B cell (primary cell): ENCODE results near the gene EEF1A2. TPM values are rescaled to one million over a fixed set of nuclear protein-coding genes. Genes with fewer than 3 reads are reported as not detected.

ENCODE experiments used
- ATAC-seq: fragments of 200-7000 bp; cut with Tn5 transposase; one replicate; pipeline ENCODE4 v1.10.0; 2021; ENCODE audit warnings: low read depth, mild to moderate bottlenecking, moderate number of reproducible peaks, moderate library complexity
- CTCF ChIA-PET: fragments of 350-600 bp; sonication (Branson Sonifier 250); formaldehyde crosslinking; loops from one replicate; lab custom pipeline; 2021; ENCODE audit warnings: antibody characterized with exemption, inconsistent platforms; lab: Charles Lee
- POLR2A ChIA-PET: fragments of 350-600 bp; sonication (Branson Sonifier 250); formaldehyde crosslinking; loops from one replicate; lab custom pipeline; 2021; ENCODE audit warnings: antibody characterized with exemption; lab: Charles Lee
- DNase-seq: peaks from one replicate; pipeline ENCODE4 v3.0.0; 2013
- H2AFZ ChIP-seq: 2 replicates; pipeline ENCODE4 v1.6.1; 2012; ENCODE audit warnings: mild to moderate bottlenecking, low read depth, low read length; ENCODE audit not compliant: insufficient read depth, poor library complexity, severe bottlenecking
- H3K27ac ChIP-seq, 2 donors: 1 replicate in 1 of 2; 2 replicates in 1 of 2; pipeline ENCODE4 v1.5.1; 2012 to 2013; ENCODE audit warnings: low read length in 2 of 2, mild to moderate bottlenecking in 2 of 2, moderate library complexity in 1 of 2
- H3K27me3 ChIP-seq, 4 experiments: fragments of 200-600 bp in 1 of 4; sonication (generic) in 1 of 4; replicated peaks in 1 of 4; 1 replicate in 2 of 4; 2 replicates in 2 of 4; pipeline versions ENCODE4 v1.6.1 to v1.7.0; 2013 to 2016; ENCODE audit warnings: low read length in 3 of 4, mild to moderate bottlenecking in 2 of 4, mixed read lengths in 1 of 4, moderate library complexity in 1 of 4; ENCODE audit not compliant: insufficient read depth in 4 of 4, control insufficient read depth in 3 of 4; ENCODE audit errors: control extremely low read depth in 1 of 4
- H3K36me3 ChIP-seq, 2 experiments: replicated peaks in 1 of 2; 1 replicate in 1 of 2; 2 replicates in 1 of 2; pipeline versions ENCODE4 v1.6.1 to v1.7.1; 2013; ENCODE audit warnings: low read length in 1 of 2; ENCODE audit not compliant: insufficient read depth in 2 of 2, control insufficient read depth in 1 of 2; ENCODE audit errors: control extremely low read depth in 1 of 2, extremely low read depth in 1 of 2
- H3K4me1 ChIP-seq, 2 donors: fragments of 200-600 bp in 1 of 2; sonication (generic) in 1 of 2; 1 replicate in 1 of 2; 2 replicates in 1 of 2; pipeline versions ENCODE4 v1.5.1 to v1.6.1; 2013 to 2017; ENCODE audit warnings: low read length in 2 of 2; ENCODE audit not compliant: control insufficient read depth in 2 of 2, insufficient read depth in 2 of 2
- H3K4me2 ChIP-seq: replicated peaks from 2 replicates; pipeline ENCODE3; 2012; ENCODE audit warnings: mild to moderate bottlenecking, low read depth, low read length; ENCODE audit not compliant: poor library complexity, severe bottlenecking
- H3K4me3 ChIP-seq, 5 experiments: fragments of 200-600 bp in 1 of 5; sonication (generic) in 1 of 5; 1 replicate in 3 of 5; 2 replicates in 2 of 5; pipeline versions ENCODE4 v1.5.1 to v1.7.0; 2011 to 2016; ENCODE audit warnings: low read length in 4 of 5, mild to moderate bottlenecking in 4 of 5, low read depth in 2 of 5, control low read depth in 1 of 5, moderate library complexity in 1 of 5; ENCODE audit not compliant: insufficient read depth in 1 of 5; ENCODE audit errors: control extremely low read depth in 1 of 5, extremely low read depth in 1 of 5
- H3K79me2 ChIP-seq: fragments of 200-600 bp; sonication (generic); one replicate; pipeline ENCODE4 v1.6.0; 2016; ENCODE audit warnings: low read length; ENCODE audit not compliant: control insufficient read depth, insufficient read depth
- H3K9ac ChIP-seq: fragments of 200-600 bp; sonication (generic); 2 replicates; pipeline ENCODE4 v1.6.1; 2017; ENCODE audit warnings: mild to moderate bottlenecking, low read length, moderate library complexity
- H3K9me3 ChIP-seq, 3 donors: one replicate each; pipeline versions ENCODE4 v1.6.1 to v1.7.1; 2013; ENCODE audit warnings: low read length in 2 of 3; ENCODE audit not compliant: control insufficient read depth in 2 of 3, insufficient read depth in 1 of 3; ENCODE audit errors: control extremely low read depth in 1 of 3
- H4K20me1 ChIP-seq: 2 replicates; pipeline ENCODE4 v1.6.0; 2012; ENCODE audit warnings: mild to moderate bottlenecking, low read length; ENCODE audit not compliant: insufficient read depth, control insufficient read depth, poor library complexity, severe bottlenecking
- H3K27ac Mint-ChIP-seq: one replicate; pipeline ENCODE4 v1.8.0; 2021; ENCODE audit warnings: mixed read lengths
- H3K27me3 Mint-ChIP-seq: one replicate; pipeline ENCODE4 v1.8.0; 2021; ENCODE audit warnings: mixed read lengths
- H3K4me1 Mint-ChIP-seq: one replicate; pipeline ENCODE4 v1.8.0; 2021; ENCODE audit warnings: mixed read lengths
- H3K4me3 Mint-ChIP-seq: one replicate; pipeline ENCODE4 v1.8.0; 2021; ENCODE audit warnings: mixed read lengths
- H3K9me3 Mint-ChIP-seq: one replicate; pipeline ENCODE4 v1.8.0; 2022; ENCODE audit warnings: mixed read lengths; ENCODE audit not compliant: insufficient read depth
- EZH2 ChIP-seq: IDR thresholded peaks from 2 replicates; pipeline ENCODE4 v1.6.1; 2012; ENCODE audit warnings: borderline replicate concordance, low read depth, mild to moderate bottlenecking, moderate library complexity, low read length; ENCODE audit not compliant: insufficient read depth, poor library complexity, severe bottlenecking
- WGBS: methylation state at CpG from one replicate; pipeline ENCODE4 v1.1.5; 2013; ENCODE audit warnings: missing lambda C conversion rate; ENCODE audit not compliant: insufficient coverage; 5-methylcytosine and 5-hydroxymethylcytosine counted together
- intact Hi-C: fragments of 100-400 bp; cut with micrococcal nuclease; formaldehyde crosslinking; loops from one replicate; pipeline ENCODE4 v1.10.0; 2022
- polyA plus RNA-seq: library from polyadenylated mRNA; depleted of rRNA; stranded (reverse); fragments of >200 nt; gene quantifications from 2 replicates; pipeline ENCODE4 v1.2.3, GENCODE V29; 2012
- total RNA-seq, 2 donors: library from RNA; stranded (reverse); fragments of 120-200 nt in 1 of 2; gene quantifications; 1 replicate in 1 of 2; 2 replicates in 1 of 2; pipeline versions ENCODE4 v1.2.3 to v1.2.4, GENCODE V29; 2013 to 2022
- TF ChIP-seq, protein P1 (sequence below): fragments of 200-600 bp; IDR thresholded peaks from one replicate; pipeline ENCODE4 v1.8.0; 2022; ENCODE audit warnings: antibody characterized with exemption, mild to moderate bottlenecking

The EEF1A2 gene
- total and polyA plus RNA-seq, 2 donors (not counting 1 experiment from before 2014, with no cell fraction given): 2.2 to 2.9 TPM

DNA sequence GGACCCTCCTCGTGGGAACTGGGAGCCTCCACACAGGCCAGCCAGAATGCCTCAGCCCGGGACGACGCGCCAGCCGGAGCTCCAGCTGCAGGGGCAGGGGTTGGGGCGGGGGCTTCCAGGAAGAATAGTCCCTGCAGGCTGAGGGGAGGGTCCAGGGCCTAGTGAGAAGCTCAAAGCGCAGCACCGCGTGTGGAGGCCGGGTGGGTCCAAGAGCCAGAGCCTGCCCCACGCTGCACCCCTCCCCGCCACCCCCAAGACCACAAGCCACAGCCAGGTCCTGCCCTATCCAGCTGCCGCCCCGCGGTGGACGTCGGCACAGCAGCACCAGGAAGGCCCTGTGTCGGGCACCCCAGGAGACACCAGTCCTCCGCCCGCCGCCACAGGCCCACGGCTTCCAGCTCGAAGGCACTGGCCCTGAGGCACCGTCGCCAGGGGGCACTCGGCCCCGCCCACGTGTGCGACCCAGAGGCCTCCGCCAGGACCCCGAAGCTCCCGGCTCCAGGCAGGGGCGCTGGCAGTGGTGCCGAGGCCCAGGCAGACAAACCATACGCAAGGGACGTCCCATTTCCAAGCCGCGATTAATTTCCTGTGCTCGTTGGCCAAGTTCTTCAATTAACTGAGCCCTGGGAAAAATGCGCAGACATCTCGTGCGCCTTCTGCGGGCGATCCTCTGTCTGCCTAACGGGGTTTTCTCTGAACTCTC is 45.9 kb downstream of the EEF1A2 start:
- no peaks in the 10 kb centered on the region for H3K9me3 Mint-ChIP-seq
- peaks cover 0 to 29% (median 6%) of the 10 kb centered on the region in 4 experiments for H3K27me3 ChIP-seq
- peaks cover 7 to 13% of the 10 kb centered on the region in 2 donors for H3K4me1 ChIP-seq
- WGBS: 41% methylated on average over 46 of the region's 46 CpGs
- peaks cover 18% of the 10 kb centered on the region for H3K27me3 Mint-ChIP-seq
- intact Hi-C loops: no loop called here
- H3K27ac Mint-ChIP-seq: no peak overlapping the region
- TF ChIP-seq, protein P1, sequence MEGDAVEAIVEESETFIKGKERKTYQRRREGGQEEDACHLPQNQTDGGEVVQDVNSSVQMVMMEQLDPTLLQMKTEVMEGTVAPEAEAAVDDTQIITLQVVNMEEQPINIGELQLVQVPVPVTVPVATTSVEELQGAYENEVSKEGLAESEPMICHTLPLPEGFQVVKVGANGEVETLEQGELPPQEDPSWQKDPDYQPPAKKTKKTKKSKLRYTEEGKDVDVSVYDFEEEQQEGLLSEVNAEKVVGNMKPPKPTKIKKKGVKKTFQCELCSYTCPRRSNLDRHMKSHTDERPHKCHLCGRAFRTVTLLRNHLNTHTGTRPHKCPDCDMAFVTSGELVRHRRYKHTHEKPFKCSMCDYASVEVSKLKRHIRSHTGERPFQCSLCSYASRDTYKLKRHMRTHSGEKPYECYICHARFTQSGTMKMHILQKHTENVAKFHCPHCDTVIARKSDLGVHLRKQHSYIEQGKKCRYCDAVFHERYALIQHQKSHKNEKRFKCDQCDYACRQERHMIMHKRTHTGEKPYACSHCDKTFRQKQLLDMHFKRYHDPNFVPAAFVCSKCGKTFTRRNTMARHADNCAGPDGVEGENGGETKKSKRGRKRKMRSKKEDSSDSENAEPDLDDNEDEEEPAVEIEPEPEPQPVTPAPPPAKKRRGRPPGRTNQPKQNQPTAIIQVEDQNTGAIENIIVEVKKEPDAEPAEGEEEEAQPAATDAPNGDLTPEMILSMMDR: no peak
- TF ChIP-seq EZH2: no peak
- H4K20me1 ChIP-seq: no peaks in the 10 kb centered on the region
- peaks cover 10% of the 10 kb centered on the region for H3K4me1 Mint-ChIP-seq
- H3K9ac ChIP-seq: no peak overlapping the region
- H3K4me3 Mint-ChIP-seq: no peak overlapping the region
- DNase-seq (no peak), ATAC-seq (no peak)
- no peak overlapping the region for H3K4me3 ChIP-seq
- H2AFZ ChIP-seq: no peak overlapping the region
- H3K36me3 ChIP-seq: no peaks in the 10 kb centered on the region
- H3K4me2 ChIP-seq: no peak overlapping the region
- no peak overlapping the region for H3K27ac ChIP-seq
- ChIA-PET POLR2A (no interaction called here), CTCF (interaction anchor here (0.6 kb wide), 1 partner anchor 17 kb away, joined by 5 read pairs; no protein-coding TSS in a partner anchor)
- peaks cover 0 to 5% (median 0%) of the 10 kb centered on the region in 3 donors for H3K9me3 ChIP-seq
- H3K79me2 ChIP-seq: no peaks in the 10 kb centered on the region

DNA sequence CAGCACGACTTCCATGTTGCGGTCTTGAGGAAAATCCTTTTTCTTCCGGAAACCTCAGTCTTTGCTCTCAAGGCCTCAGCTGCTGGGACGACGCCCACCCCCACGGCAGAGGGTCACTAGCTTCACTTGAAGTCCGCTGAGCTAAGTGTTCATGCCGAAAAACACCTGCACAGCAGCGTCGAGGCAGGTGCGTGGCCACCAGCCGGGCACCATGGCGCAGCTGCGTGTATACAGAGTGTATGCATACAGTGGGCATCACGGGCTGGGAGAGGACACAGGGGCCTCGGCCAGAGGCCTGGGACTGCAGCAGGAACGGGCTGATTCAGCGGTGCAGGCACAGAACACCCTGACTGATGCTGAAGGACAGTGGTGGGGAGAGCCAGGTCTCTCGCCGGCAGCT is 46.5 kb downstream of the EEF1A2 start:
- Histone ChIP-seq H3K27me3 (peaks cover 0 to 25% (median 6%) of the 10 kb centered on the region in 4 experiments), H3K36me3 (no peaks in the 10 kb centered on the region), H3K4me3 (no peak overlapping the region), H3K9me3 (peaks cover 0 to 5% (median 0%) of the 10 kb centered on the region in 3 donors), H4K20me1 (no peaks in the 10 kb centered on the region), H3K4me1 (peaks cover 1 to 7% of the 10 kb centered on the region in 2 donors), H3K79me2 (no peaks in the 10 kb centered on the region), H3K4me2 (no peak overlapping the region), H3K9ac (no peak overlapping the region), H3K27ac (no peak overlapping the region), H2AFZ (no peak overlapping the region)
- 96% methylated on average over 20 of the region's 20 CpGs for WGBS
- intact Hi-C loops: no loop called here
- TF ChIP-seq, protein P1: no peak
- TF ChIP-seq EZH2: no peak
- H3K9me3 Mint-ChIP-seq: no peaks in the 10 kb centered on the region
- ATAC-seq (no peak), DNase-seq (no peak)
- no peak overlapping the region for H3K4me3 Mint-ChIP-seq
- peaks cover 4% of the 10 kb centered on the region for H3K4me1 Mint-ChIP-seq
- H3K27ac Mint-ChIP-seq: no peak overlapping the region
- peaks cover 22% of the 10 kb centered on the region for H3K27me3 Mint-ChIP-seq
- CTCF ChIA-PET: interaction anchor here (0.6 kb wide), 1 partner anchor 17 kb away, joined by 5 read pairs; no protein-coding TSS in a partner anchor
- POLR2A ChIA-PET: no interaction called here
